ENCODE data around the gene BMPER. TPM values are rescaled to one million over a fixed set of nuclear protein-coding genes. Genes with fewer than 3 reads are reported as not detected.

Gene BMPER
- total and polyA plus RNA-seq, 2 donors from 2014 or later = 0.60 to 0.80 TPM

- H3K9me3 ChIP-seq (ENCODE audit: control insufficient read depth in 2 of 3, insufficient read depth in 1 of 3, low read length in 3 of 3) = no peaks in the 10 kb centered on the region
- FAIRE-seq = no peak
- peaks cover 12% of the 10 kb centered on the region for H3K27me3 ChIP-seq (ENCODE audit: control insufficient read depth, insufficient read depth, low read length)
- H3K4me1 ChIP-seq (ENCODE audit: control insufficient read depth in 2 of 3, insufficient read depth in 2 of 3, low read depth in 1 of 3, low read length in 3 of 3) = peaks cover 0 to 3% (median 0%) of the 10 kb centered on the region in 3 donors
- intact Hi-C loops (cut with DNase I) = no loop called here
- peak overlapping the region in 1 of 3 donors; percentile 17 for H3K9ac ChIP-seq (ENCODE audit: low read length in 3 of 3)
- H3K27ac ChIP-seq (ENCODE audit: low read depth in 2 of 2, low read length in 2 of 2) = no peak overlapping the region
- H3K4me3 ChIP-seq (ENCODE audit: low read length in 3 of 3) = peak overlapping the region; percentile 60 to 64 (median 60)
- peak; percentile 72 to 78 (median 77) for DNase-seq
- no peaks in the 10 kb centered on the region for H3K36me3 ChIP-seq (ENCODE audit: control insufficient read depth in 2 of 3, insufficient read depth in 3 of 3, low read length in 3 of 3)
- TF ChIP-seq CTCF (IDR thresholded peaks at IDR 0.05; ENCODE audit: borderline replicate concordance, extremely low read depth, insufficient read depth) = no peak
These were observed 1.3 kb upstream of the BMPER start for GRCh38 chr7:33903791-33904680.

- no peak for TF ChIP-seq CTCF (IDR thresholded peaks at IDR 0.05; ENCODE audit: borderline replicate concordance, extremely low read depth, insufficient read depth)
- FAIRE-seq = no peak
- peak overlapping the region; percentile 60 to 64 (median 60) for H3K4me3 ChIP-seq (ENCODE audit: low read length in 3 of 3)
- DNase-seq = peak; percentile 77 to 88 (median 82)
- H3K27ac ChIP-seq (ENCODE audit: low read depth in 2 of 2, low read length in 2 of 2) = no peak overlapping the region
- peaks cover 12% of the 10 kb centered on the region for H3K27me3 ChIP-seq (ENCODE audit: control insufficient read depth, insufficient read depth, low read length)
- H3K9ac ChIP-seq (ENCODE audit: low read length in 3 of 3) = no peak overlapping the region
- H3K4me1 ChIP-seq (ENCODE audit: control insufficient read depth in 2 of 3, insufficient read depth in 2 of 3, low read depth in 1 of 3, low read length in 3 of 3) = peaks cover 0 to 3% (median 0%) of the 10 kb centered on the region in 3 donors
- no peaks in the 10 kb centered on the region for H3K36me3 ChIP-seq (ENCODE audit: control insufficient read depth in 2 of 3, insufficient read depth in 3 of 3, low read length in 3 of 3)
- intact Hi-C loops (cut with DNase I) = no loop called here
- no peaks in the 10 kb centered on the region for H3K9me3 ChIP-seq (ENCODE audit: control insufficient read depth in 2 of 3, insufficient read depth in 1 of 3, low read length in 3 of 3)
These were observed 504 bp upstream of the BMPER start for GRCh38 chr7:33904681-33905388.

GRCh38 chr7:33906697-33907096 lies 1.4 kb downstream of the BMPER start:
- Histone ChIP-seq H3K36me3 (ENCODE audit: control insufficient read depth in 2 of 3, insufficient read depth in 3 of 3, low read length in 3 of 3) (no peaks in the 10 kb centered on the region), H3K27me3 (ENCODE audit: control insufficient read depth, insufficient read depth, low read length) (peaks cover 12% of the 10 kb centered on the region), H3K27ac (ENCODE audit: low read depth in 2 of 2, low read length in 2 of 2) (no peak overlapping the region), H3K9ac (ENCODE audit: low read length in 3 of 3) (no peak overlapping the region), H3K9me3 (ENCODE audit: control insufficient read depth in 2 of 3, insufficient read depth in 1 of 3, low read length in 3 of 3) (no peaks in the 10 kb centered on the region), H3K4me3 (ENCODE audit: low read length in 3 of 3) (no peak overlapping the region), H3K4me1 (ENCODE audit: control insufficient read depth in 2 of 3, insufficient read depth in 2 of 3, low read depth in 1 of 3, low read length in 3 of 3) (peaks cover 0 to 3% (median 0%) of the 10 kb centered on the region in 3 donors)
- intact Hi-C loops (cut with DNase I) = no loop called here
- no peak for TF ChIP-seq CTCF (IDR thresholded peaks at IDR 0.05; ENCODE audit: borderline replicate concordance, extremely low read depth, insufficient read depth)
- DNase-seq = peak in 1 of 5 donors; percentile 22
- no peak for FAIRE-seq
